Activated CD4-positive, alpha-beta T cell treated with anti-CD3 and anti-CD28 coated beads, Interleukin-2, amount 50 U/mL, for 24 hours (primary cell): ENCODE measurements around the gene SART1.

Source experiments
- DNase-seq, 2 donors: peaks; one replicate each; pipeline ENCODE4 v3.0.0-alpha.2; 2020; ENCODE audit warnings: low read depth in 1 of 2, low spot score in 1 of 2

The SART1 gene

GRCh38 chr11:65961267-65962140 is at the start of gene SART1:
TSS of gene SART1 (plus strand) at chr11:65961734. CDS start at chr11:65961781, 47 bp downstream.
- DNase-seq: peak; percentile 81 to 96

- no peak for DNase-seq
Observed at GRCh38 chr11:65912845-65913244, 48.7 kb upstream of the SART1 start.

GRCh38 chr11:65915101-65915820 is 46.3 kb upstream of the SART1 start:
- DNase-seq: no peak

- DNase-seq: no peak
Observed at GRCh38 chr11:65915821-65916251, 45.7 kb upstream of the SART1 start.

- DNase-seq: no peak
Observed at GRCh38 chr11:65916391-65916790, 45.1 kb upstream of the SART1 start.

GRCh38 chr11:65917077-65917433 is 44.5 kb upstream of the SART1 start:
- no peak for DNase-seq

GRCh38 chr11:65917434-65918210 is 43.9 kb upstream of the SART1 start:
- no peak for DNase-seq

GRCh38 chr11:65918211-65919140 is 43.1 kb upstream of the SART1 start, which contains the start of gene C11orf68:
TSS of gene C11orf68 (minus strand) at chr11:65919062. CDS start at chr11:65919031, 31 bp downstream.
- no peak for DNase-seq

- DNase-seq: peak; percentile 98 to 99
Observed at GRCh38 chr11:65919141-65919572, 42.4 kb upstream of the SART1 start, which contains the start of gene DRAP1. TSS of gene DRAP1 (plus strand) at chr11:65919426. CDS start at chr11:65919502, 76 bp downstream.

GRCh38 chr11:65919573-65920371 is 41.8 kb upstream of the SART1 start:
- DNase-seq: peak in 1 of 2 donors; percentile 37

- DNase-seq: no peak
Observed at GRCh38 chr11:65920372-65920802, 41.1 kb upstream of the SART1 start.

GRCh38 chr11:65921033-65921555 is 40.4 kb upstream of the SART1 start:
- no peak for DNase-seq

- DNase-seq: no peak
Observed at GRCh38 chr11:65921876-65922275, 39.7 kb upstream of the SART1 start.

- DNase-seq: no peak
Observed at GRCh38 chr11:65922565-65922964, 39.0 kb upstream of the SART1 start.

- DNase-seq: no peak
Observed at GRCh38 chr11:65925397-65925796, 36.1 kb upstream of the SART1 start.

- DNase-seq: peak; percentile 31 to 65
Observed at GRCh38 chr11:65927904-65928397, 33.6 kb upstream of the SART1 start.

- no peak for DNase-seq
Observed at GRCh38 chr11:65928667-65929066, 32.9 kb upstream of the SART1 start.

GRCh38 chr11:65931773-65932557 is 29.6 kb upstream of the SART1 start:
- DNase-seq: no peak
